ENCODE results near the gene NT5M. TPM values are rescaled to one million over a fixed set of nuclear protein-coding genes. Genes with fewer than 3 reads are reported as not detected.

Gene NT5M
- total and polyA plus RNA-seq, 11 donors = 4.1 to 15.1 (median 7.6) TPM

DNA sequence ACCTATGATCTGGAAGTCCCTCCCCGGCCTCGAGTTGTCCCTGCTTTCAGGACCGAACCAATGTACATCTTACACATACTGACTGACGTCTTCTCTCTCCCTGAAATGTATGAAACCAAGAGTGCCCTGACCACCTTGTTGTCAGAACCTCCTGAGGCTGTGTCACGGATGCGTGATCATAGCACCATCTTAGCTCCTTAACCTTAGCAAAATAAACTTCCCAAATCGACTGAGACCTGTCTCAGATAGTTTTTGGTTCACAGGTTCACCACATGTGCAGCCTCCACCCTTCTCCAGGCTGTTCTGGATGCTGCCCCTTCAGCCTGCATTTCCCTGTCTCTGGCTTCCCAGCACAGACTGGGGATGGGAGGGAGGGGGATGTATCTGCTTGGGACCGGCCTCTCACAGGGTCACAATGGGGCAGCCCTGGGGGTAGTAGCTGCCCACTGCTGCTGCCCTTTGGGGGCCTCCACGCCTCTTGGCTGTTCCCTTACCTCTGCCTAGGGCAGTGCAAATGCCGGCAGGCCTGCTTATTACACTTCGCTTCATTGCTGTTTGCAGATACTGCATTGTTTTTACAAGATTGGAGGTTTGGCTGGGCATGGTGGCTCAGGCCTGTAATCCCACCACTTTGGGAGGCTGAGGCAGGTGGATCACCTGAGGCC, 69.8 kb downstream of the NT5M start:
- Histone ChIP-seq H3K27ac (no peak overlapping the region), H3K27me3 (no peaks in the 10 kb centered on the region), H3K9me3 (no peaks in the 10 kb centered on the region), H3K36me3 (no peaks in the 10 kb centered on the region), H3K4me1 (peaks cover 0 to 10% (median 0%) of the 10 kb centered on the region in 12 donors), H3K4me3 (no peak overlapping the region)
- TF ChIP-seq, protein P1, sequence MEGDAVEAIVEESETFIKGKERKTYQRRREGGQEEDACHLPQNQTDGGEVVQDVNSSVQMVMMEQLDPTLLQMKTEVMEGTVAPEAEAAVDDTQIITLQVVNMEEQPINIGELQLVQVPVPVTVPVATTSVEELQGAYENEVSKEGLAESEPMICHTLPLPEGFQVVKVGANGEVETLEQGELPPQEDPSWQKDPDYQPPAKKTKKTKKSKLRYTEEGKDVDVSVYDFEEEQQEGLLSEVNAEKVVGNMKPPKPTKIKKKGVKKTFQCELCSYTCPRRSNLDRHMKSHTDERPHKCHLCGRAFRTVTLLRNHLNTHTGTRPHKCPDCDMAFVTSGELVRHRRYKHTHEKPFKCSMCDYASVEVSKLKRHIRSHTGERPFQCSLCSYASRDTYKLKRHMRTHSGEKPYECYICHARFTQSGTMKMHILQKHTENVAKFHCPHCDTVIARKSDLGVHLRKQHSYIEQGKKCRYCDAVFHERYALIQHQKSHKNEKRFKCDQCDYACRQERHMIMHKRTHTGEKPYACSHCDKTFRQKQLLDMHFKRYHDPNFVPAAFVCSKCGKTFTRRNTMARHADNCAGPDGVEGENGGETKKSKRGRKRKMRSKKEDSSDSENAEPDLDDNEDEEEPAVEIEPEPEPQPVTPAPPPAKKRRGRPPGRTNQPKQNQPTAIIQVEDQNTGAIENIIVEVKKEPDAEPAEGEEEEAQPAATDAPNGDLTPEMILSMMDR (IDR thresholded peaks at IDR 0.05) = no peak
- no peak for TF ChIP-seq POLR2A (IDR thresholded peaks at IDR 0.05)
- 81 to 86% (median 83%) methylated on average over 11 of the region's 11 CpGs for WGBS, 4 donors
- DNase-seq (peak in 1 of 5 donors; percentile 18), ATAC-seq (no peak)
- intact Hi-C loops (cut with DNase I) = no loop called here

DNA sequence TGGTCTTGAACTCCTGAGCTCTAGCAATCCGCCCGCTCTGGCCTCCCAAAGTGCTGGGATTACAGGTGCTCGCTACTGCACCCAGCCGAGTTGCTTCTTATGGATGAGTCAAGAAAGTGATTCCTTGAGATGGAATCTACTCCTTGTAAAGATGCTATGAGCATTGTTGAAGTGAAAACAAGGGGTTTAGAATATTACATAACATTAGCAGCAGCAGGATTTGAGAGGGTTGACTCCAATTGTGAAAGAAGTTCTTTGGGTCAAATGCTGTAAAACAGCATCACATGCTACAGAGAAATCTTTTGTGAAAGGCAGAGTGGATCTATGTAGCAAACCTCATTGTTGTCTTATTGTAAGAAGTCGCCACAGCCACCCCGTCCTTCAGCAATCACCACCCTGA, 72.7 kb downstream of the NT5M start:
- ATAC-seq = no peak
- intact Hi-C loops (cut with DNase I) = no loop called here
- Histone ChIP-seq H3K9me3 (no peaks in the 10 kb centered on the region), H3K36me3 (no peaks in the 10 kb centered on the region), H3K27me3 (no peaks in the 10 kb centered on the region), H3K4me3 (no peak overlapping the region), H3K4me1 (peaks cover 0 to 10% (median 0%) of the 10 kb centered on the region in 12 donors), H3K27ac (no peak overlapping the region)
- WGBS, 4 donors = 85 to 94% (median 92%) methylated on average over 6 of the region's 6 CpGs
- DNase-seq = peak in 1 of 5 donors; percentile 14
- TF ChIP-seq POLR2A (IDR thresholded peaks at IDR 0.05) = no peak
- TF ChIP-seq, protein P1 (IDR thresholded peaks at IDR 0.05) = no peak

DNA sequence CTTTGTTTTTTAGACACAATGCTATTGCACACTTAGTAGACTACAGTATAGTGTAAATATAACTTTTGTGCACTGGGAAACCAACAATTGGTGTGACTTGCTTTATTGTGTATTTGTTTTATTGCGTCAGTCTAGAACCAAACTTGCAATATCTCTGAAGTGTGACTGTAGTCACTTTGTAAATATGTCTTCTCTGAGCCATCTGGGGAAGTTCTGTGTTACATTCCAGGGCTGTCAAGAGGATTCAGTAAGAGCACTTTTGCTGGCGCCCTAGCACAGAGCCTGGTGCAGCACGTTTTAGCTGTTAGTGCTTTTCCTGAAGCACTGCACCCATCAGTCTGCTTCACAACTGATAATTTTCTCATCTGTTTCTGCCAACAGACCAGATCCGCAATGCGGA, 73.2 kb downstream of the NT5M start:
- no peak overlapping the region for H3K27ac ChIP-seq
- peaks cover 0 to 10% (median 0%) of the 10 kb centered on the region in 12 donors for H3K4me1 ChIP-seq
- no peaks in the 10 kb centered on the region for H3K36me3 ChIP-seq
- H3K9me3 ChIP-seq = no peaks in the 10 kb centered on the region
- DNase-seq (peak in 1 of 5 donors; percentile 7), ATAC-seq (peak; percentile 82 to 90 (median 85))
- intact Hi-C loops (cut with DNase I) = no loop called here
- H3K27me3 ChIP-seq = no peaks in the 10 kb centered on the region
- TF ChIP-seq, protein P1 (IDR thresholded peaks at IDR 0.05) = no peak
- no peak for TF ChIP-seq POLR2A (IDR thresholded peaks at IDR 0.05)
- no peak overlapping the region for H3K4me3 ChIP-seq
- 40 to 55% (median 43%) methylated on average over 5 of the region's 5 CpGs for WGBS, 4 donors

DNA sequence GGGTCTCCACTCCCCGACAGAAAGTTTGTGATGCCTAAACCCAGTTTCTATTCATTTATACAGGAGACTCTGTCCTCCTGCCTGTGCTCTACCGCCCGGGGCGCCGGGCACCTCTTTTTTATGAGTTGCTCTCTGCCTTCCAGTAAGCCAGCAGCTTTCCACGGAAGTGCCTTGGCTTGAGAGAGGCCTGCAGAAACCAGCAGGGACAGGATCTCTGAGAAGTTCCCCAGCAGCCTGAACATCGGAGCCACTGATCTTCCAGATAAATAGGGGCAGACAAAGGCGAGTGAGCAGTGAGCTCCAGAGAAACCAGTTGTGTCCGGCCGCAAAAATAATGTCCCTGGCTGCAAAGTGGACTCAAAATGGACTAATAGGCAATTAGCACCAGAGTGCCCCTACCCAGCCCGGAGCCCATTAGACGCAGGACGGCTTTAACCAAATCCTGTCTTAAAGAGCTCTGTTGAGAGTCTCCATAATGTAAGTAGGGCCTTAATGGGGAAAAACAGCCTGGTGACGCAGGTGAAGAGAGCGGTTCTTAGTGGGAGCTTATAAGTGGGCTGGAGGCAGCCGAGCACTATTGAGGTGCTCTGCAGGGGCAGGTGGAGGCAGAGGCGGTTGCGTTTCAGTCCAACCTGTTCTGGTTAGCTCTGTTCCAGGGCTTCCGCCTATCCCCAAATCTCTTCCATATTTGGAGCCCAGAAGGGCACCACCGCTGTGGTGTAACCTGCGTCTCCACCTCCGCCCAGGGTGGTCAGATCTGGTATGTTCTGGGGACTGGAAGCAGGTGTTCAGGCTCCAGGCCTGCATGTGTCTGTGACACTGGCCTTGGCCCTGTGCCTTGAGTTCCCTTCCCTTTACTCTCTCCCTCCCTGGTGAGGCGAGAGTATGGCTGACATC, 74.1 kb downstream of the NT5M start:
- intact Hi-C loops (cut with DNase I) = no loop called here
- H3K27me3 ChIP-seq = no peaks in the 10 kb centered on the region
- H3K36me3 ChIP-seq = no peaks in the 10 kb centered on the region
- no peak overlapping the region for H3K27ac ChIP-seq
- 91 to 93% (median 93%) methylated on average over 21 to 23 of the region's 23 CpGs for WGBS, 4 donors
- H3K9me3 ChIP-seq = no peaks in the 10 kb centered on the region
- peaks cover 0 to 10% (median 0%) of the 10 kb centered on the region in 12 donors for H3K4me1 ChIP-seq
- TF ChIP-seq POLR2A (IDR thresholded peaks at IDR 0.05) = no peak
- TF ChIP-seq, protein P1 (IDR thresholded peaks at IDR 0.05) = no peak
- ATAC-seq = no peak
- peak in 1 of 5 donors; percentile 40 for DNase-seq
- H3K4me3 ChIP-seq = no peak overlapping the region

Measured in heart left ventricle (tissue), 16 donors.